Activated T-cell treated with anti-CD3 and anti-CD28 coated beads for 1 hour (primary cell): ENCODE data around the gene RAB40A.

Source experiments
- DNase-seq: peaks from one replicate; pipeline ENCODE4 v3.0.0-alpha.2; 2020; ENCODE audit warnings: low read depth

RAB40A gene

DNA sequence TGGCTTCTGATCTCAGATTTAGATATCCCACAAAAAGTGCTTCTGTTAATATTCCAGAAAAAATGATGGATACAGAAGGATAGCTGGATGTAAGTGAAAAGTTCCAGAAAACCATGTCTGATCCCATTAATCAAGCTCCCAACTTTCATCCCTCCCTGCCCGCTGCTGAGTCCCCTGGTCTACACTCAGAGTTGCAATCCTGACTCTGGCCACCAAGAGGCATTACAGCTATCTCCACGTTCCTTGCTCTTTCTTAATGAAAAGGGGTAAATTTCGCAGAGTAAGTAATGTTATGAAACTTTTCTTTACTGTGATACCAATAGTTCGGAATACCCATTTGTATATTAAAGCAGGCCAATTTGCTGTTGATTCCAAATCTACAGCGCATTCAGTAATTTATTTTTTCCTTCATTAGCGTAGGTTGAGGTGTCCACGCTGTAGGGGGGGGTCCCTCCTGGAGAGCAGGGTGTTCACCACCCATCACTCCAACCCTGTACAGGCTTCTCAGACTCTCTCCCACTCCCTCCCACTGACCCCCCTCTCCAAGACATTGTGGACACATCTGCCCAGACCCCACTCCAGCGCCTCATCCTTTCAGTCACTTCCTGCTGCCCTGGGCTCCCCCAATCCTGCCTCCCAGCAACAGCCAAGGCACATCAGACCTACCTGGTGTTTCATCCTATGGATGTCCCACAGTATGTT, 55.1 kb downstream of the RAB40A start:
- DNase-seq = no peak

DNA sequence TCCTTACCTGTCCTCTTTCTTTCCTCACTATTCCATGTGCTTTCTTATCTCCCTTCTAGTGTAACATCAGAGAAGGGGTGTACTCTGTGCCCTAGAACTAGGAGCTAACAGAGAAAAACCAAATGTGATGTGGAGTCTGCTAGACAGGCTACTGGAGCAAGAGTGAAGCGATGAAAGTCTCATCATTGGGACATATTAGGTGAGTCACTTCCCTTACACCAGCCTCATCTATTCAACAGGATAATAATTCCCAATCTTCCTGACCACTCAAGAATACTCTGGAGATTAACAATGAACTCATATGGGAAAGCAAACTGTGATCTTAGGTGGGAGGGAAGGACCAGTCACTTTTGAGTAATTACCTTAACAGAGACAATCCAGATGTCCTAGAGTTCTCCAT, 58.1 kb downstream of the RAB40A start:
- no peak for DNase-seq

DNA sequence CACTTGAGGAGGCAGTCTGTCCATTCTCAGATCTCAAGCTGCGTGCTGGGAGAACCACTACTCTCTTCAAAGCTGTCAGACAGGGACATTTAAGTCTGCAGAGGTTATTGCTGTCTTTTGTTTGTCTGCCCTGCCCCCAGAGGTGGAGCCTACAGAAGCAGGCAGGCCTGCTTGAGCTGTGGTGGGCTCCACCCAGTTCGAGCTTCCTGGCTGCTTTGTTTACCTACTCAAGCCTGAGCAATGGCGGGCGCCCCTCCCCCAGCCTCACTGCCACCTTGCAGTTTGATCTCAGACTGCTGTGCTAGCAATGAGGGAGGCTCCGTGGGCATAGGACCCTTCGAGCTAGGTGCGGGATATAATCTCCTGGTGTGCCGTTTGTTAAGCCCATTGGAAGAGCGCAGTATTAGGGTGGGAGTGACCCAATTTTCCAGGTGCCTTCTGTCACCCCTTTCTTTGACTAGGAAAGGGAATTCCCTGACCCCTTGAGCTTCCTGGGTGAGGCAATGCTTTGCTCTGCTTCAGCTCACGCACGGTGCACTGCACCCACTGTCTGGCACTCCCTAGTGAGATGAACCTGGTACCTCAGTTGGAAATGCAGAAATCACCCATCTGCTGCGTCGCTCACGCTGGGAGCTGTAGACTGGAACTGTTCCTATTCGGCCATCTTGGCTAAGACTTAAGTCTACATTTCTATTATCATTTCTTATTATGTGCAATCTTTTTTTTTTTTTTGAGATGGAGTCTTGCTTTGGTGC, 59.1 kb downstream of the RAB40A start:
- DNase-seq = peak; percentile 20

DNA sequence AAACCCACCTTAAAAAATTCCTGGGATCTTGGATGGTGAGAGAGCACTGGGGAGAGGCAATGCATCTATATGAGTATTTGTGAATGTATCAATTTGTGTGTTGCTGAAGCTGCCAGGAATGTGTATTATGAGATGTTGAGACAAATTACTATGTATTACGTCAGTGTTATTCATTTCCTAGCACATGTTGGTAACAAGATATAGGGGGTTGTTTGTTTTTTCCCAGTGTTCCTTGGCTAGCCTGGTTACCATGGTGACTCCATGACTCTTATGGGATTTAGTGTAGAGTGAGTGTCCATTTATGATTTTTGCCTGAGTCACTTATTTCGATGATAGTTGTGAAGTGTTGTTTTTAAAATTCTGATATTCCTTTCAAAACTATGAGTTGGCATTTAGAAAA, 65.6 kb downstream of the RAB40A start:
- DNase-seq = no peak
